HL-60/S4 (cell line): ENCODE measurements around the gene NEAT1.
"Not testable (repeated sequence)": the region's sequence is repeated elsewhere in the genome, so short reads cannot be mapped to it uniquely, and the experiment has no call there.

Source experiments
- in situ Hi-C: fragments of 300-500 bp; cut with MboI; formaldehyde crosslinking; loops from 2 replicates; pipeline ENCODE4 v1.14.3; 2022; ENCODE audit warnings: low sequenced_read_pairs

Gene NEAT1

DNA sequence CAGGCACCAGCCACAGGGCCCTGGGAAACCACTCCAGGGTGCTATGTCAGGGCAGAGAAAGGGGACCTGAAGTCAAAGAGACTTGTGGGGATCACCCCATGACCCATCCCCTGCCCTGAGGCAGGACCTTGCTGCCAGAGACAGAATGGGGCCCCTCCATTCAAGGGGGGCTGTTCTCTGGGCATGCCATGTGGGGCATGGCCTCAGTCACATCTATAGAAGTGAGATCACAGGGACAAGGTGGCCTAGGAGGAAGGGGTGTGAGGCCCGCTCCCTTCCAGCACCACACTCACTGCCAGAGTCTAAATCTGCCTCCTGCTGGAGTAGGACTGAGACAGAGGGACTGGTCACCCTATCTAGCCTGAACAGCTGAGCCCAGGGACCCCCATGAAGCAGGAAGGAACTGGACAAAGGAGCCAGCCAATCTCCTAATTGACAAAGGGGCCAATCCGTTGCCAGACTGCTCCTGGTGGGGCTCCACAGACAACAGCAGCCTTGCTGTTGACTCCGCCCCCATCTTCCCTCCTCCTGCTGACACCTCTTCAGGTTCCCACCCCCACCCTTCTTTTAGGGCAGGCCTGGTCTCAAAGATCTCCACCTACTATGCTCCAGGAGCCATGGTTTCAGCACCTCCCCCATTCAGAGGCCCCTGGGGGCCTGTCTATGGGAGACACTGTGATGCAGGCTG, 26.0 kb downstream of the NEAT1 start:
- in situ Hi-C loops = no loop called here

DNA sequence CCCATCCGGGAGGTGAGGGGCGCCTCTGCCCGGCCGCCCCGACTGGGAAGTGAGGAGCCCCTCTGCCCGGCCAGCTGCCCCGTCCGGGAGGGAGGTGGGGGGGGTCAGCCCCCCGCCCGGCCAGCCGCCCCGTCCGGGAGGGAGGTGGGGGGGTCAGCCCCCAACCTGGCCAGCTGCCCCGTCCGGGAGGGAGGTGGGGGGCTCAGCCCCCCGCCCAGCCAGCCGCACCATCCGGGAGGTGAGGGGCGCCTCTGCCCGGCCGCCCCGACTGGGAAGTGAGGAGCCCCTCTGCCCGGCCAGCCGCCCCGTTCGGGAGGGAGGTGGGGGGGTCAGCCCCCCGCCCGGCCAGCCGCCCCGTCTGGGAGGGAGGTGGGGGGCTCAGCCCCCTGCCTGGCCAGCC, 28.7 kb downstream of the NEAT1 start:
- in situ Hi-C loops = not testable (repeated sequence)

DNA sequence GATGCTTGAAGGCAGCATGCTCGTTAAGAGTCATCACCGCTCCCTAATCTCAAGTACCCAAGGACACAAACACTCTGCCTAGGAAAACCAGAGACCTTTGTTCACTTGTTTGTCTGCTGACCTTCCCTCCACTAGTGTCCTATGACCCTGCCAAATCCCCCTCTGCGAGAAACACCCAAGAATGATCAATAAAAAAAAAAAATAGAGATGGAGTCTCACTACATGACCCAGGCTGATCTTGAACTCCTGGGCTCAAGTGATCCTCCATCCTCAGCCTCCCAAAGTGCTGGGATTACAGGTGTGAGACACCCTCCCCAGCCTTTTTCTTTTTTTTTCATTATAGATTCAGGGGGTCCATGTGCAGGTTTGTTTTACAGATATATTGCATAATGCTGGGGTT, 29.7 kb downstream of the NEAT1 start:
- in situ Hi-C loops = not testable (repeated sequence)

DNA sequence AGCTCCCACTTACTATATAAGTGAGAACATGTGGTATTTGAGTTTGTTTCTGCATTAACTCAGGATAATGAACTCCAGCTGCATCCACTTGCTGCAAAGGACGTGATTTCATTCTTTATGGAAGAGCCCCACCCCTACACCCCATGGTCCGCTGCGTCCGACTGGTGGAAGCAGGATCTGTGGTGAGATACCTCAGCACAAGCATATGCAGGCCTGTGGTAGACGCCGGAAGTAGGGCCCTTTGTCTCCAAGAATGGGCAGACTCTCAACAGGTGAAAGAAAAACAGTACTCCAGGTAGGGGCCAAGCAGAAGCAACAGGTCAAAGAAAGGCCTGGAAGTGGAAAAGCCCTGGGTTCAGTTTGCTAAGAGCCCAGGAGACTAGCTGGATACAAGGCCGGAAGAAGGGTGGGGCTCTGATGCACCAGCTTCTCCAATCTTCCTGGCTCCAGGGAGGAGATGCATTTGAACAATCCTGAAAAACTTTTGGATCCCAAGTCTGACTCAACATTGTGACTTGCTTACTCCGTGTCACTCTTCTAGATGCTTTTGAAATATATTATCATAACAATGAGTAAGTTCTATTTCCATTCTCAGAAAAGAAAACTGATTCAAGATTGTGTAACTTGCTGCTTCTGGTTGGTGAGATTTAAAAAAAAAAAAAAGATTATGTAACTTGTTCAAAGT, 30.4 kb downstream of the NEAT1 start:
- in situ Hi-C loops = no loop called here

DNA sequence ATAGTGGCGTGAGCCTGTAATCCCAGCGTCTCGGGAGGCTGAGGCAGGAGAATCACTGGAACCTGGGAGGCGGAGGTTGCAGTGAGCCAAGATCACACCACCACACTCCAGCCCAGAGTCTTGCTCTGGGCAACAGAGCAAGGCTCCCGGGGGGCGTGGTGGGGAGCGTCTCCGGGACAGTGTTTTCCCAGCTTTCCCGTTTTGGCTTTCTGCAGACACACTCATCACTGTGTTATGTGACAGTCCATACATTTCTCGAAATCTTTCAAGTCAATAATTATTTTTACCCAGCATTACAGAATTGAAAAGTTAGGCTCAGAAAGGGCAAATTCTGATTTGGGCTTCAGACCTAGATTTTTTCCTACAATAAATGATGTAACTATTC, 31.7 kb downstream of the NEAT1 start:
- in situ Hi-C loops = no loop called here

DNA sequence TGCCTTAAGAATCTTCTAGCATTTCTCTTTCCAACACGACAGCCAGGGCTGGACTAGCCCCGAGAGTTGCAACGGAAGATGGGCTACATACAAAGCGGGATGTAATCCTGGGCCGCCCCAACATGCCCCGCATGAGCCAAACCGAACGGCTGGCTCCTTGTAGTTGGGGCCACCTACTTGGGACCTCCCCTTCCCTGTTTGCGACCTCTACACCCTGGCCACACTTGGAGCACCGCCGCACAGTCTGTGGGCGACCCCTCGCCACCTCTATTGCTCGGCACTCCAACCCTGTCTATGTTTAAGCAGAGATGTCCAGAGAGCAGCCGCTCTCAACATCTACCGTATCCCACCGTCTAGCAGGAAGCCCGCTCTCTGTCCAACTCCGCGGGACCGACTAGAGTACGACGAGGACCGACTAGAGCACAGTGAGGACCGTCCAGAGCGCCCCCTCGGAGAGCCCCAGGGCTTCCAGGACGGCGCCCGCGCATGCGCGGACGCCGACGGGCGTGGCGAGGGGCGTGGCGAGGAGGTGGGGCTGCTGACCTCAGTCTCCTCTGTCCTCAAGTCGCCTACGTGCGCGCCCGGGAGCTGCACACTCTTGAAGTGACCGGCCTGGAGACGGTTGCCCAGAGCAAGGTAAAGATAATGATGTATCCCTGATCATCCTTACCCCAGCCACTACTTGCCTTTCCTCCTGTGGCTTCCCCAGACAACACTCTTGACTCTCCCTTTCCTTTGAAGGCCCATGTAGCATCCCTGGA, 32.3 kb downstream of the NEAT1 start:
- in situ Hi-C loops = no loop called here

DNA sequence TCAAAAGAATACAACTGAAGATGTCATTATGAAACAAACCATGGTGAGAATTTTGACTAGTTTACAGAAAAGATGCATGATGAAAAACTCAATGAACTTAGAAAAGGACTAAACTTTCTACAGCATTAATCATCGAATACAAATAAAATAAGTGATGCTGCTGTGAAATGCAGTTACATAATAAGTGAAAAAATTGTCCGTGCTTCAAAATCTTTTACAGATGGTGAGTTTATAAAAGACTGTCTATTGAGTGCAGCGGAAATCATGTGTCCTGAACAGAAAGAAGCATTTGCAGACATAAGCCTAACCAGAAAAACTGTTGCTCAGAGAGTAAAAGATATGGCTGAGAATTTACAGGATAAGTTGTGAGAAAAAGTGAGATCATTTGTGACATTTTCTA, 33.8 kb downstream of the NEAT1 start:
- in situ Hi-C loops = no loop called here

DNA sequence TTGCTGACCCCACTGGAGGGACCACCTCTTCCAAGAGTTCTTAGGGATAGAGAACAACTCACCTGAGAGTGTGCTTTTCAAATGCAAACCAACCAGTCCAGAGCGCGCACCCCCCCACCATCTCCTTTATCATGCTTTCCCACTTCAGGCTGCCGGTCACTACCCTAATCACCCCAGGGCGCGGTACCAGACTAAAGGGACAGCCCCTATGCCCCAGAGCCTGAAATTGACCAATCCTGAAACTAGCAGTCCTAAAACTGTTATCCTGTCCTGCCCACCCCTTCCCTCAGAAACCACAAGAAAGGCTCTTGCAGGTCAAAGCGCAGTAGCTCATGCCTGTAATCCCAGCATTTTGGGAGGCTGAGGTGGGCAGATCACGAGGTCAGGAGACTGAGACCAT, 37.0 kb downstream of the NEAT1 start:
- in situ Hi-C loops = no loop called here

DNA sequence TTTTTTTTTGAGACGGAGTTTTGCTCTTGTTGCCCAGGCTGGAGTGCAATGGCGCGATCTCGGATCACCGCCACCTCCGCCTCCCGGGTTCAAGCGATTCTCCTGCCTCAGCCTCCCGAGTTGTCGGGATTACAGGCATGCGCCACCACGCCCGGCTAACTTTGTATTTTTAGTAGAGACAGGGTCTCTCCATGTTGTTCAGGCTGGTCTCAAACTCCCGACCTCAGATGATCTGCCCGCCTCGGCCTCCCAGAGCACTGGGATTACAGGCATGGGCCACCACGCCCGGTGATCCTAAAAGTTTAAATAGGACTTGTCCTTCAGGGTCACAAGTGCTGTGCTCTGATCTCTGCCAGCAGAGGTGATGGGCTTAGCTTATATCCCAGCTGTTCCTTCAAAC, 42.9 kb downstream of the NEAT1 start:
- in situ Hi-C loops = not testable (repeated sequence)

DNA sequence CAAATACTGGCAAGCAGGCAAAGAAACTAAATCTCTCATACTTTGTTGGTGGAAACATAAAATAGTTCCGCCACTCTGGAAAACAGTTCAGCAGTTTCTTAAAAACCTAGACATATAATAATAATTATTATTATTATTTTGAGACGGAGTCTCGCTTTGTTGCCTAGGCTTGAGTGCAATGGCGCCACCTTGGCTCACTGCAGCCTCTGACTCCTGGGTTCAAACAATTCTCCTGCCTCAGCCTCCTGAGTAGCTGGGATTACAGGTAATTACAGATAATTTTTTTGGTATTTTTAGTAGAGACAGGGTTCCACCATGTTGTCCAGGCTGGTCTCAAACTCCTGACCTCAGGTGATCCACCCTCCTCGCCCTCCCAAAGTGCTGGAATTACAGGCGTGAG, 44.7 kb downstream of the NEAT1 start:
- in situ Hi-C loops = not testable (repeated sequence)

DNA sequence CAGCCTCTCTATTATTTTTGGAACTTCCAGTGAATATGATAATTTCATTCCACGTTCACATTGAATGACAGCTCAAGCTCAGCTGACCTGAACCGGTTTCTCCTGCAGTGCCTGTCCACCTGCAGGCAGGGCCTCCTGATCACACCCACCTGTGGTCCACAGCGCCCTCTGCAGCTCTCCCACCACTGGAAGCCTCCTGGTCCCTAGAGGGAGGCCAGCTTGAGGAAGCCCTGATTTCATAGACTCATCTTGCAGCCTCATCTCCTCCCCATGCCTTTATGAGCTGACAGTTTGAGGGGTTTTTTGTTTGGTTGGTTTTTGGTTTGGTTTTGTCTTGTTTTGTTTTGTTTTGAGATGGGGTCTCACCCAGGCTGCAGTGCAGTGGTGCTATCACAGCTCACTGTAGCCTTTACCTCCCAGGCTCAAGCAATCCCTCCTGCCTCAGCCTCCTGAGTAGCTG, 46.3 kb downstream of the NEAT1 start:
- in situ Hi-C loops = no loop called here

DNA sequence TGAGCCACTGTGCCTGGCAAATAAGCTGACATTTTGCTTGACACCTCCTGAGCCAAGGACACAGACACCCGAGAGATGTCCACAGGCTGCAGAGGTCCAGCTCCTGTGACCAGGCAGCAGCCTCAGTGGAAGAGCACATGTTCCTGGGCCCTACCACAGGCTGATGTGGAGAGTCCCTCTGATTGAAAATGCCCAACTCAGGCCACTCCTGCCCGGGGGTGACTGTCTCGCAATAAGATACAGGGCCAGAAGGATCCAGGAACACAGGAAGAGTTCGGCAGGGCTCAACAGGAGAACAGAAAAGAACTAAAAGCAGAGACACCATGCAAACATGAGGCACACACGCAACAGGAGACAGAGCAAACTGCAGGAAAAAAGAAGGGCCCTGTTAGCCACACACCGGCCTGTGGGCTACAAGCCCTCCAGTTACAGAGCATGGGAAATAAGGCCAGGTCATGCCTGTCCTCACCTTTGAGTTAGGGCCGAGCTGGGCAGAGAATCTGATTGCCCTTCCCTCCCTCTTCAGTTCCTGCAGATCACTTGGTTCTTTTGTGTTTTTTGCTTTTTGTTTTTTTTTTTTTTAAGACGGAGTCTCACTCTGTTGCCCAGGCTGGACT, 47.9 kb downstream of the NEAT1 start:
- in situ Hi-C loops = no loop called here

DNA sequence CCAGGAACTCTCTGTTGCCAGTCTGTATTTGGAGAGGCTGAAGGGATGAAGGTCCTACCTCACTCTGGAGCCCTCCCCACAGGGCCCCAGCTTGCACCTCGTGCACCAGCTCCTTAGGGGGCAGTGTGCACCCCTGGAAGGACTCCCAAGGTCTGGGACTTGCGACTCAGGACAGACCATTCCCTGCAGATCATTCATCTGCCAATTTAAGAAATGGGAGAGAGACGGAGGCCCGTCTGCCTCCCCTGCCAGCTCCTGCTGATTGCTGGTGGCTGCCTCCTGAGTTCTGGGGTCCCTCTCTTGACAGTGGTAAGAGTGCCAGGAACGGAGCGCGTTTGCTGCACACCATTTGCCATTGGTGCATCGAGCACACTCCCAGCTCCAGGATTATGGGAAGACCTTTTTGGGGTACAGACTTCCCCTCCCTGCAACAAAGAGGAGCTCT, 48.9 kb downstream of the NEAT1 start:
- in situ Hi-C loops = no loop called here

DNA sequence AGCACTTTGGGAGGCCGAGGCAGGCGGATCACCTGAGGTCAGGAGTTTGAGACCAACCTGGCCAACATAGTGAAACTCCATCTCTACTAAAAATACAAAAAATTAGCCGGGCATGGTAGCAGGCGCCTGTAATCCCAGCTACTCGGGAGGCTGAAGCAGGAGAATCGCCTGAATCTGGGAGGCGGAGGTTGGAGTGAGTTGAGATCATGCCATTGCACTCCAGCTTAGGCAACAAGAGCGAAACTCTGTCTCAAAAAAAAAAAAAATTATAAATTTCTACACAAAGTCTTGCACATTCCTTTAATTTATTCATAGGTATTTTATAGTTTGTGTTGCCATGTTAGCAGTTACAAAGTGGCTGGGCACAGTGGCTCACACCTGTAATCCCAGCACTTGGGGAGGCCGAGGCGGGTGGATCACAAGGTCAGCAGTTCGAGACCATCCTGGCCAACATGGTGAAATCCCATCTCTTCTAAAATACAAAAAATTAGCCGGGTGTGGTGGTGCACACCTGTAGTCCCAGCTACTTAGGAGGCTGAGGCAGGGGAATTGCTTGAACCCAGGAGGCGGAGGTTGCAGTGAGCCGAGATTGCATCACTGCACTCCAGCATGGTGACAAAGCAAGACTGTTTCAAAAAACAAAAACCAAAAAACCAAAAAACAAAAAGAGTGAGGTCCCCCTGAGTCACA, 50.1 kb downstream of the NEAT1 start:
- in situ Hi-C loops = not testable (repeated sequence)

DNA sequence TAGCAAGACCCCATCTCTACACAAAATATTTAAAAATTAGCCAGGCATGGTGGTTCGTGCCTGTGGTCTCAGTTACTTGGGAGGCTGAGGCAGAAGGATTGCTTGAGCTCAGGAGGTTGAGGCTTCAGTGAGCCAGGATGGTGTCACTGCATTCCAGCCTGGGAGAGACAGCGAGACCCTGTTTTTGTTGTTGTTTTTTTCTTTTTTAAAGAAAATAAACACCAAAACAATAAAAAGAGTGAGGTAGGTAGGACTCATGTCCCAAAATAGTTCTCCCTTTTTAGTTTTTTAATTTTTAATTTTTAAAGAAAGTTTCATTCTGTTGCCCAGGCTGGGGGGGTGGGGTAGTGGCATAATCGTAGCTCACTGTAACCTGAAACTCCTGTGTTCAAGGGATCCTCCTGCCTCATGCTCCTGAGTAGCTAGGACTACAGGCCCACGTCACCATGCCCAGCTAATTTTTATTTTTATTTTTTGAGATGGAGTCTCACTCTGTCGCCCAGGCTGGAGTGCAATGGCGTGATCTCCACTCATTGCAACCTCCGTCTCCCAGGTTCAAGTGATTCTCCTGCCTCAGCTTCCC, 50.8 kb downstream of the NEAT1 start:
- in situ Hi-C loops = no loop called here

DNA sequence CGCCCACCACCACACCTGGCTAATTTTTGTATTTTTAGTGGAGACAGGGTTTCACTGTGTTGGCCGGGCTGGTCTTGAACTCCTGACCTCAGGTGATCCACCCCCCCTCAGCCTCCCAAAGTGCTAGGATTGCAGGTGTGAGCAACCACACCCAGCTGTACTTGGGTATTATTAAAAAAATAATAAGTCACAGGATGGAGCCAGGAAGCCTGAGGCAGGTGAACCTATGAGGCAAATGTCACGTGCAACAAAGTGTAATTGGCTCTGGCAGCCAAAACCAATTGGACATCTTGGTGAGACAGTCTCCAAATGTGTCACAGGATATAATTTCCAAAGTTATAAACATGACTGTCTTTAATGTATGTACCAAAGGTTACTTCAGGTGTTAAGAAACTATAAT, 52.3 kb downstream of the NEAT1 start:
- in situ Hi-C loops = no loop called here

DNA sequence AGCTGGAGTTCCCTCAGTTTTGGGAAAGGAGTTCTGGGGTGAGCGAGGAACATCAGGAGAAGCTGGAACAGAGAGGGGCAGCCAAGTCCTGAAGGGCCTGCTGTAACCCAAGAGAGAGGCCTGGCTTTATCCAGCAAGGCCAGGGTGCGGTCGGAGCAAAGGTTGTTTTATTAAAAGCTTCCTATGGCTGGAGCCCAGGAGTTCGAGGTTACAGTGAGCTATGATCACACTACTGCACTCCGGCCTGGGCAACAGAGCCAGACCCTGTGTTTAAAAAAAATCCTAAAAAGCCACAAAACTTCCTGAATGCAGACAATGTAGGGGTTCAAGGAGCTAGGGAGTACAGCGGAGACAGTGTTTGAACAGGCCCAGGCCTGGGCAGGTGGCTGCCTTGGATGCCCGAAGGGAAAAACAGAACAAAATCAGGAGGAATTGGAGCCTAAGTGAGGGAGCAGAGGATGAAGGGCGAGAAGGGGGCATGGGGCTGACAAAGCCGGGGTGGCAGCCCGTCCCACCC, 54.1 kb downstream of the NEAT1 start:
- in situ Hi-C loops = no loop called here

DNA sequence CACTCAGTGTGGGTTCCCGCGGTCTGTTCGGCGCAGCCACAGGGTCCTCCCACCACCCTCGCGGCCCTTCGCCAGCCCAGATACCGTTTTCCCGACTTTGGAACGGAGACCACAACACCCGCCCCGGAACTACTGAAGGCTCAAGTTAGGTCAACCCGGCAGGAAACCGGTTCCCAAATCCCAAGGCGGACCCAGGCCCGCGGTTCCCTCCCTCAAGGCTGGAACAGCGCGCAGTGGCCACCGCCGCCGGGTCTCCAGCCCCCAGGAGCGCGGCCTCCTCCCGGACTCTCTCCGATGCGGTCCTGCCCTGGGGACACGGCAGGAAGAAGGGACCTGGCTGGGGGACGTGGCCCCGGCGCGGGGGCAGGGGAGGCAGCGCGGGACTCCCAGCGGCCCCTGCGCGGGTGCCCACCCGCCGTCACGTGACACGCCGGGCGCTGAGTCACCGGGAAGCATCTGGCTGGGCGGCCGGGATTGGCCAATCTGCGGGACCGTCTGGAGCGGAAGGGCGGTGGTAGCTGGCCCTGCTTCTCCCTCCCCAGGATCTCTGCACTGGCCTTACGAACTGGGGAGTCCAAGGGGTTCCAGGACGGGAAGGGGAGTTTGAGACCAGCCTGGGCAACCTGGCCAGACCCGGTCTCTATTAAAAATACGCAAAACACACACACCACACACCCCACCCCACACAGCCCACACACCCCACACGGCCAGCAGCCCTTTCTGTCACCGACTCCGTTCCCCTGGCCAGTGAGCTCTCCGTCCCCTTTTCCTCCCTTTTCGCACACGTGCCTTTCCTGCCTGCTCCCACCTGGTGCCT, 54.8 kb downstream of the NEAT1 start:
- in situ Hi-C loops = no loop called here

DNA sequence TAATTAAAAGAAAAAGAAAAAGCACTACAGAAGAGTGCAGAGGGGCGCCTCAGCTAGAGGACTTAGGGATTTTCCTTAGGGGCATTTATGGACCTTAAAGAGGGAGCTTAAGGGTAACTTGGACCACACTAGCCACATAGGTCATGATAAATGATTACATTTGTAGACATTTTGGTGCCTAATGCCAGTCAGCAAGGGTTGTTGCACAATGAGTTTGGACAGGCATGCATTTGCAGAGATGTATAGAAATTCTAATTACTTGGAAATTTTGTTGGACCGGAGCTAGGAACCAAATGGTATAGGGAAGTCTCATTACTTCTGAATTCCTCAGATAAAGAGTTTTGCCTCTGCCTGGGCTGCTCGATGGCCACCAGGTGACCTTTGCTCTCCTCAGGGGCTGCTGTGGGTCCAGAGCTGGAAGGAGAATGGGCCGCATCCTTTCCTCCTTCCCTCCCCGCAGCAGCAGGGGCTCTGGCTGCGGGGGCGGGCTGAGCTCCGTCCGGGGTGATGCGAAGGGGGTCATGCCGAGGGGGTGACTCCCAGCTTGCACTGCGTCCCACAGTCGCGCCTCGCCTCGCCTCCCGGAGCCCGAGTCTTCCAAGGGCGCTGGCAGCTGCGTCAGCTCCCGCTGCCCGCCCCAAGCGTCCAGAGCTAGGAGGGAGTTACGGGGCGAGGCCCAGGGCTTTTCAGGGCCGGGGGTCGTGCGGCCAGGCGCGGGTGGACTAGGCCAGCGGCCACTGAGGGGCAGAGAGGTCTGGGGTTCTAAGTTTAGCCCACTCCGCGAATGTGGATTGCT, 56.0 kb downstream of the NEAT1 start:
- in situ Hi-C loops = no loop called here
